HG03045 (cell line): ENCODE data around the gene CCHCR1.
"Not testable (repeated sequence)": the region's sequence is repeated elsewhere in the genome, so short reads cannot be mapped to it uniquely, and the experiment has no call there.

Experiments
- ATAC-seq: cut with Tn5 transposase; IDR thresholded peaks from one replicate; pipeline ENCODE4 v1.9.1; 2021; ENCODE audit warnings: mild to moderate bottlenecking, moderate library complexity; ENCODE audit not compliant: unreplicated experiment

Gene CCHCR1

GRCh38 chr6:31183287-31183686, 25.7 kb upstream of the CCHCR1 start:
- ATAC-seq, result not testable (repeated sequence)

- ATAC-seq, result no peak
These were observed 22.9 kb upstream of the CCHCR1 start for GRCh38 chr6:31180500-31180899.

GRCh38 chr6:31179896-31180295, 22.3 kb upstream of the CCHCR1 start:
- ATAC-seq, result no peak

GRCh38 chr6:31179042-31179386, 21.4 kb upstream of the CCHCR1 start:
- ATAC-seq, result no peak

GRCh38 chr6:31178143-31179041, 20.8 kb upstream of the CCHCR1 start:
- no peak for ATAC-seq

GRCh38 chr6:31175971-31176370, 18.4 kb upstream of the CCHCR1 start:
- ATAC-seq, result no peak

- no peak for ATAC-seq
These were observed 16.8 kb upstream of the CCHCR1 start for GRCh38 chr6:31174378-31174777.

- no peak for ATAC-seq
These were observed 15.8 kb upstream of the CCHCR1 start for GRCh38 chr6:31173406-31173805.

GRCh38 chr6:31172973-31173384, 15.4 kb upstream of the CCHCR1 start:
- no peak for ATAC-seq

GRCh38 chr6:31171931-31172905, 14.6 kb upstream of the CCHCR1 start:
- no peak for ATAC-seq

- no peak for ATAC-seq
These were observed 13.5 kb upstream of the CCHCR1 start for GRCh38 chr6:31170987-31171671.

GRCh38 chr6:31170600-31170881, 12.9 kb upstream of the CCHCR1 start, which contains the start of gene POU5F1:
Gene POU5F1 (minus strand): TSS chr6:31170682. CDS start chr6:31170620, 62 bp downstream.
- no peak for ATAC-seq

- not testable (repeated sequence) for ATAC-seq
These were observed 12.4 kb upstream of the CCHCR1 start for GRCh38 chr6:31169858-31170599.

- no peak for ATAC-seq
These were observed 11.7 kb upstream of the CCHCR1 start for GRCh38 chr6:31169123-31169857.

GRCh38 chr6:31168606-31169005, 11.0 kb upstream of the CCHCR1 start:
- no peak for ATAC-seq

- ATAC-seq, result no peak
These were observed 8.4 kb upstream of the CCHCR1 start for GRCh38 chr6:31165986-31166385.

- peak; percentile 62 for ATAC-seq
These were observed 7.6 kb upstream of the CCHCR1 start for GRCh38 chr6:31165064-31165832.

GRCh38 chr6:31164475-31165063, 7.0 kb upstream of the CCHCR1 start:
- not testable (repeated sequence) for ATAC-seq

- ATAC-seq, result no peak
These were observed 6.3 kb upstream of the CCHCR1 start for GRCh38 chr6:31163922-31164321.
